Non-pigmented ciliary epithelial cell (primary cell): Measurements from ENCODE around the gene PITPNM1.
"Not testable (repeated sequence)": the region's sequence is repeated elsewhere in the genome, so short reads cannot be mapped to it uniquely, and the experiment has no call there.

ENCODE experiments used
- DNase-seq: peaks from one replicate; pipeline ENCODE4 v3.0.0-alpha.2; 2010; ENCODE audit warnings: low read depth

Gene PITPNM1

GRCh38 chr11:67489885-67490726 is 15.1 kb downstream of the PITPNM1 start:
- DNase-seq, result no peak

- no peak for DNase-seq
Observed at GRCh38 chr11:67489203-67489884, 15.8 kb downstream of the PITPNM1 start.

GRCh38 chr11:67486481-67487195 is 18.5 kb downstream of the PITPNM1 start:
- no peak for DNase-seq

- DNase-seq, result not testable (repeated sequence)
Observed at GRCh38 chr11:67485873-67486361, 19.2 kb downstream of the PITPNM1 start.

- DNase-seq, result no peak
Observed at GRCh38 chr11:67484847-67485311, 20.3 kb downstream of the PITPNM1 start.

GRCh38 chr11:67483831-67484665 is 21.1 kb downstream of the PITPNM1 start:
- DNase-seq, result no peak

- DNase-seq, result peak; percentile 92
Observed at GRCh38 chr11:67482827-67483798, 22.1 kb downstream of the PITPNM1 start, which contains the start of gene AIP. AIP (plus strand) TSS chr11:67483026; CDS start chr11:67483159, 133 bp downstream.

GRCh38 chr11:67482275-67482826 is 22.8 kb downstream of the PITPNM1 start:
- DNase-seq, result no peak

GRCh38 chr11:67477344-67478050 is 27.7 kb downstream of the PITPNM1 start:
- not testable (repeated sequence) for DNase-seq

- not testable (repeated sequence) for DNase-seq
Observed at GRCh38 chr11:67476692-67477091, 28.5 kb downstream of the PITPNM1 start.

GRCh38 chr11:67472882-67473281 is 32.3 kb downstream of the PITPNM1 start:
- DNase-seq, result no peak

GRCh38 chr11:67470337-67471002 is 34.7 kb downstream of the PITPNM1 start:
- no peak for DNase-seq

- DNase-seq, result no peak
Observed at GRCh38 chr11:67469508-67469811, 35.7 kb downstream of the PITPNM1 start.

GRCh38 chr11:67468759-67469507 is 36.2 kb downstream of the PITPNM1 start, which contains the start of gene TMEM134:
TMEM134 (minus strand) TSS chr11:67469251; CDS start chr11:67469192, 59 bp downstream.
- peak; percentile 52 for DNase-seq

GRCh38 chr11:67468456-67468758 is 36.8 kb downstream of the PITPNM1 start:
- DNase-seq, result no peak

GRCh38 chr11:67468056-67468455 is 37.1 kb downstream of the PITPNM1 start:
- no peak for DNase-seq

GRCh38 chr11:67466962-67467771 is 38.0 kb downstream of the PITPNM1 start:
- no peak for DNase-seq
